ENCODE results near the gene VSTM4. TPM values are rescaled to one million over a fixed set of nuclear protein-coding genes. Genes with fewer than 3 reads are reported as not detected.

VSTM4 gene
- total RNA-seq, 1 experiment from 2014 or later = 0.07 TPM

DNA sequence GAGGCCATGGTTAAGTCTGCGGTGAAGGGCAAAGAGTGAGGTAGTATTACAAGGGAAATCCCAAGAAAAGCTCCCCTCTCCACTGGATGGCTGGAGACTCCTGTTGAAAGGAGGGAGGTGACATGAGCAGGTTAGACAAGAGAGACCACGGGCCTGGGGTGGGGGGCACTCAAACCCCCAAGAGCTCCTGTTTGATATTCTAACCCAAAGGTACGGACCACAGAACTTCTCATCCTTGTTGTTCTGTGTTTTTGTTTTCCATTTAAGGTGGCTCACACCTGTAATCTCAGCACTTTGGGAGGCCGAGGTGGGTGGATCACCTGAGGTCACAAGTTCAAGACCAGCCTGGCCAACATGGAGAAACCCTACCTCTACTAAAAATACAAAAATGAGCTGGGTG is 11.6 kb downstream of the VSTM4 start:
- BruUV-seq (replicated peaks) = no TSS peak
- CTCF ChIA-PET = no interaction called here

More for the DNA sequence above, 11.6 kb downstream of the VSTM4 start:
- Histone ChIP-seq H4K20me1 (ENCODE audit: insufficient read depth) (no peaks in the 10 kb centered on the region), H3K9me2 (ENCODE audit: insufficient read depth) (no peaks in the 10 kb centered on the region), H3K4me1 (ENCODE audit: control insufficient read depth in 1 of 2, insufficient read depth in 2 of 2, low read length in 2 of 2) (no peaks in the 10 kb centered on the region), H3K4me2 (ENCODE audit: low read length) (no peak overlapping the region), H3K9ac (ENCODE audit: low read length) (no peak overlapping the region), H3K9me3 (ENCODE audit: control insufficient read depth in 1 of 2, insufficient read depth in 1 of 2, low read depth in 1 of 2, low read length in 2 of 2) (no peaks in the 10 kb centered on the region), H3K27me3 (ENCODE audit: insufficient read depth, low read length) (peaks cover 28% of the 10 kb centered on the region), H3K27ac (ENCODE audit: low read depth, low read length) (no peak overlapping the region), H3K4me3 (replicated peaks in 1 of 2; ENCODE audit: low read depth in 1 of 2, low read length in 2 of 2) (no peak overlapping the region), H3K79me2 (ENCODE audit: insufficient read depth, low read length) (no peaks in the 10 kb centered on the region), H3K36me3 (ENCODE audit: control insufficient read depth in 1 of 2, insufficient read depth in 2 of 2, low read length in 2 of 2) (no peaks in the 10 kb centered on the region), H2AFZ (ENCODE audit: low read depth, low read length, poor library complexity, severe bottlenecking) (no peak overlapping the region)
- ChIA-PET RAD21 (ENCODE audit: low non-redundant PET in 1 of 2, low total read pairs in 2 of 2, uncharacterized antibody in 2 of 2, unreplicated experiment in 2 of 2) (no interaction called here), POLR2A (no interaction called here)
- no peak for ATAC-seq
- TF ChIP-seq, protein P1, sequence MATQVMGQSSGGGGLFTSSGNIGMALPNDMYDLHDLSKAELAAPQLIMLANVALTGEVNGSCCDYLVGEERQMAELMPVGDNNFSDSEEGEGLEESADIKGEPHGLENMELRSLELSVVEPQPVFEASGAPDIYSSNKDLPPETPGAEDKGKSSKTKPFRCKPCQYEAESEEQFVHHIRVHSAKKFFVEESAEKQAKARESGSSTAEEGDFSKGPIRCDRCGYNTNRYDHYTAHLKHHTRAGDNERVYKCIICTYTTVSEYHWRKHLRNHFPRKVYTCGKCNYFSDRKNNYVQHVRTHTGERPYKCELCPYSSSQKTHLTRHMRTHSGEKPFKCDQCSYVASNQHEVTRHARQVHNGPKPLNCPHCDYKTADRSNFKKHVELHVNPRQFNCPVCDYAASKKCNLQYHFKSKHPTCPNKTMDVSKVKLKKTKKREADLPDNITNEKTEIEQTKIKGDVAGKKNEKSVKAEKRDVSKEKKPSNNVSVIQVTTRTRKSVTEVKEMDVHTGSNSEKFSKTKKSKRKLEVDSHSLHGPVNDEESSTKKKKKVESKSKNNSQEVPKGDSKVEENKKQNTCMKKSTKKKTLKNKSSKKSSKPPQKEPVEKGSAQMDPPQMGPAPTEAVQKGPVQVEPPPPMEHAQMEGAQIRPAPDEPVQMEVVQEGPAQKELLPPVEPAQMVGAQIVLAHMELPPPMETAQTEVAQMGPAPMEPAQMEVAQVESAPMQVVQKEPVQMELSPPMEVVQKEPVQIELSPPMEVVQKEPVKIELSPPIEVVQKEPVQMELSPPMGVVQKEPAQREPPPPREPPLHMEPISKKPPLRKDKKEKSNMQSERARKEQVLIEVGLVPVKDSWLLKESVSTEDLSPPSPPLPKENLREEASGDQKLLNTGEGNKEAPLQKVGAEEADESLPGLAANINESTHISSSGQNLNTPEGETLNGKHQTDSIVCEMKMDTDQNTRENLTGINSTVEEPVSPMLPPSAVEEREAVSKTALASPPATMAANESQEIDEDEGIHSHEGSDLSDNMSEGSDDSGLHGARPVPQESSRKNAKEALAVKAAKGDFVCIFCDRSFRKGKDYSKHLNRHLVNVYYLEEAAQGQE (IDR thresholded peaks at IDR 0.05; ENCODE audit: low read depth) = no peak
- TF ChIP-seq EZH2 (IDR thresholded peaks at IDR 0.05) (no peak), SRF (IDR thresholded peaks at IDR 0.05; ENCODE audit: low read depth) (no peak), EGR1 (IDR thresholded peaks at IDR 0.05; ENCODE audit: low read depth) (no peak), RAD21 (IDR thresholded peaks at IDR 0.05; ENCODE audit: low read depth) (no peak)
- TF ChIP-seq, protein P2, sequence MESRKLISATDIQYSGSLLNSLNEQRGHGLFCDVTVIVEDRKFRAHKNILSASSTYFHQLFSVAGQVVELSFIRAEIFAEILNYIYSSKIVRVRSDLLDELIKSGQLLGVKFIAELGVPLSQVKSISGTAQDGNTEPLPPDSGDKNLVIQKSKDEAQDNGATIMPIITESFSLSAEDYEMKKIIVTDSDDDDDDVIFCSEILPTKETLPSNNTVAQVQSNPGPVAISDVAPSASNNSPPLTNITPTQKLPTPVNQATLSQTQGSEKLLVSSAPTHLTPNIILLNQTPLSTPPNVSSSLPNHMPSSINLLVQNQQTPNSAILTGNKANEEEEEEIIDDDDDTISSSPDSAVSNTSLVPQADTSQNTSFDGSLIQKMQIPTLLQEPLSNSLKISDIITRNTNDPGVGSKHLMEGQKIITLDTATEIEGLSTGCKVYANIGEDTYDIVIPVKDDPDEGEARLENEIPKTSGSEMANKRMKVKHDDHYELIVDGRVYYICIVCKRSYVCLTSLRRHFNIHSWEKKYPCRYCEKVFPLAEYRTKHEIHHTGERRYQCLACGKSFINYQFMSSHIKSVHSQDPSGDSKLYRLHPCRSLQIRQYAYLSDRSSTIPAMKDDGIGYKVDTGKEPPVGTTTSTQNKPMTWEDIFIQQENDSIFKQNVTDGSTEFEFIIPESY (IDR thresholded peaks at IDR 0.05; ENCODE audit: extremely low read depth, insufficient replicate concordance, low read length) = no peak
- no peak for DNase-seq (ENCODE audit: low read depth, low spot score)
- intact Hi-C loops (cut with micrococcal nuclease) = no loop called here
